ENCODE data around the gene SETD1A.
"Not testable (repeated sequence)": the region's sequence is repeated elsewhere in the genome, so short reads cannot be mapped to it uniquely, and the experiment has no call there.

DNA sequence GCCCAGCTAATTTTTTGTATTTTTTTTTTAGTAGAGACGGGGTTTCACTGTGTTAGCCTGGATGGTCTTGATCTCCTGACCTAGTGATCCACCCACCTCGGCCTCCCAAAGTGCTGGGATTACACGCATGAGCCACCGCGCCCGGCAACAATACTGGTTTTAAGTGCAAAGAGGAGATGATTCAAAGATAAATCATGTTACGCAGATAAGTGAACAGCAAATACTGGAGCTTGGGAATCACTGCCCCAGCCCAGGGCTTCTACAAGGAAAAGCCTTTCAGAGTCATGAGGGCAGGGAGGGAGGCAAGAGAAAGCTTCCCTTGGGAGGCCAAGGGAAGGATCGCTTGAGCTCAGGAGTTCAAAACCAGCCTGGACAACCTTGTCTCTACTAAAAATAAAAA, 18.0 kb upstream of the SETD1A start:
- TF ChIP-seq EZH2 (IDR thresholded peaks at IDR 0.05; ENCODE audit: low read depth): not testable (repeated sequence)
- TF ChIP-seq, protein P1, sequence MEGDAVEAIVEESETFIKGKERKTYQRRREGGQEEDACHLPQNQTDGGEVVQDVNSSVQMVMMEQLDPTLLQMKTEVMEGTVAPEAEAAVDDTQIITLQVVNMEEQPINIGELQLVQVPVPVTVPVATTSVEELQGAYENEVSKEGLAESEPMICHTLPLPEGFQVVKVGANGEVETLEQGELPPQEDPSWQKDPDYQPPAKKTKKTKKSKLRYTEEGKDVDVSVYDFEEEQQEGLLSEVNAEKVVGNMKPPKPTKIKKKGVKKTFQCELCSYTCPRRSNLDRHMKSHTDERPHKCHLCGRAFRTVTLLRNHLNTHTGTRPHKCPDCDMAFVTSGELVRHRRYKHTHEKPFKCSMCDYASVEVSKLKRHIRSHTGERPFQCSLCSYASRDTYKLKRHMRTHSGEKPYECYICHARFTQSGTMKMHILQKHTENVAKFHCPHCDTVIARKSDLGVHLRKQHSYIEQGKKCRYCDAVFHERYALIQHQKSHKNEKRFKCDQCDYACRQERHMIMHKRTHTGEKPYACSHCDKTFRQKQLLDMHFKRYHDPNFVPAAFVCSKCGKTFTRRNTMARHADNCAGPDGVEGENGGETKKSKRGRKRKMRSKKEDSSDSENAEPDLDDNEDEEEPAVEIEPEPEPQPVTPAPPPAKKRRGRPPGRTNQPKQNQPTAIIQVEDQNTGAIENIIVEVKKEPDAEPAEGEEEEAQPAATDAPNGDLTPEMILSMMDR (conservative IDR thresholded peaks at IDR 0.05): not testable (repeated sequence)

Measured in PC-9 (cell line).